Loucy (cell line): ENCODE results near the gene GHDC.
A peak's percentile ranks its signal among the peaks of the same experiment; 100 is the strongest.

Experiments
- H2AFZ ChIP-seq: fragments of 200-600 bp; sonication (generic); 2 replicates; pipeline ENCODE4 v1.6.0; 2016; ENCODE audit warnings: antibody characterized with exemption, mild to moderate bottlenecking, low read length, moderate library complexity
- H3F3A ChIP-seq: fragments of 200-600 bp; 2 replicates; pipeline ENCODE4 v1.6.0; 2016; ENCODE audit warnings: antibody characterized with exemption, low read depth, mild to moderate bottlenecking
- H3K27me3 ChIP-seq: fragments of 200-600 bp; sonication (generic); 2 replicates; pipeline ENCODE4 v1.6.1; 2014; ENCODE audit warnings: low read length, mild to moderate bottlenecking; ENCODE audit not compliant: insufficient read depth, poor library complexity, severe bottlenecking
- H3K36me3 ChIP-seq: fragments of 200-600 bp; sonication (generic); 2 replicates; pipeline ENCODE4 v1.6.1; 2016; ENCODE audit warnings: low read length; ENCODE audit not compliant: insufficient read depth
- H3K4me1 ChIP-seq: fragments of 200-600 bp; sonication (generic); 2 replicates; pipeline ENCODE4 v1.5.1; 2014; ENCODE audit warnings: low read length, mild to moderate bottlenecking; ENCODE audit not compliant: insufficient read depth, poor library complexity, severe bottlenecking
- H3K4me2 ChIP-seq: fragments of 200-600 bp; sonication (generic); 2 replicates; pipeline ENCODE4 v1.6.0; 2014; ENCODE audit warnings: antibody characterized with exemption, low read length, low read depth, mild to moderate bottlenecking; ENCODE audit not compliant: poor library complexity, severe bottlenecking
- H3K4me3 ChIP-seq: fragments of 200-600 bp; sonication (generic); 2 replicates; pipeline ENCODE4 v1.5.1; 2014; ENCODE audit warnings: low read length, mild to moderate bottlenecking, mixed read lengths; ENCODE audit not compliant: poor library complexity, severe bottlenecking
- H3K79me2 ChIP-seq: fragments of 200-600 bp; sonication (generic); 2 replicates; pipeline ENCODE4 v1.6.1; 2014; ENCODE audit warnings: low read length; ENCODE audit not compliant: insufficient read depth
- H3K9ac ChIP-seq: fragments of 200-600 bp; sonication (generic); 2 replicates; pipeline ENCODE4 v1.6.0; 2014; ENCODE audit warnings: mild to moderate bottlenecking, low read depth, low read length, moderate library complexity; ENCODE audit not compliant: poor library complexity, severe bottlenecking
- H3K9me2 ChIP-seq: fragments of 200-600 bp; sonication (generic); replicated peaks from 2 replicates; pipeline ENCODE4 v1.6.1; 2016; ENCODE audit warnings: low read depth, low read length, mixed read lengths
- H3K9me3 ChIP-seq: fragments of 200-600 bp; sonication (generic); 2 replicates; pipeline ENCODE4 v1.6.1; 2014; ENCODE audit warnings: mild to moderate bottlenecking, antibody characterized with exemption, low read length, low read depth; ENCODE audit not compliant: insufficient read depth
- H4K20me1 ChIP-seq: fragments of 200-600 bp; sonication (generic); 2 replicates; pipeline ENCODE4 v1.6.0; 2014; ENCODE audit warnings: antibody characterized with exemption, low read length, mild to moderate bottlenecking; ENCODE audit not compliant: insufficient read depth, poor library complexity, severe bottlenecking
- CTCF ChIP-seq: fragments of 200-600 bp; sonication (generic); conservative IDR thresholded peaks from 2 replicates; pipeline ENCODE4 v1.5.1; 2014; ENCODE audit warnings: mild to moderate bottlenecking, antibody characterized with exemption, low read length
- EZH2phosphoT487 ChIP-seq: fragments of 200-600 bp; IDR thresholded peaks from 2 replicates; pipeline ENCODE4 v1.6.1; 2018; ENCODE audit warnings: antibody characterized with exemption, mild to moderate bottlenecking, moderate library complexity, borderline replicate concordance

The GHDC gene

GRCh38 chr17:42182927-42183734 lies 11.2 kb downstream of the GHDC start:
- Histone ChIP-seq H3K4me3 (peak overlapping the region; percentile 76), H3K4me2 (peak overlapping the region; percentile 84), H3K79me2 (no peaks in the 10 kb centered on the region; the same call in 1 of the 2 replicates), H3K9me2 (no peaks in the 10 kb centered on the region), H2AFZ (peak overlapping the region; percentile 78), H3K4me1 (peaks cover 15% of the 10 kb centered on the region), H3F3A (no peaks in the 10 kb centered on the region), H3K9me3 (no peaks in the 10 kb centered on the region), H4K20me1 (no peaks in the 10 kb centered on the region), H3K9ac (peak overlapping the region; percentile 82), H3K36me3 (no peaks in the 10 kb centered on the region), H3K27me3 (no peaks in the 10 kb centered on the region)
- TF ChIP-seq CTCF (no peak), EZH2phosphoT487 (no peak)

GRCh38 chr17:42181851-42182207 lies 12.5 kb downstream of the GHDC start:
- Histone ChIP-seq H3K9me2 (no peaks in the 10 kb centered on the region), H4K20me1 (no peaks in the 10 kb centered on the region), H3K4me3 (no peak overlapping the region), H3K4me2 (no peak overlapping the region), H3K9me3 (no peaks in the 10 kb centered on the region), H3K79me2 (no peaks in the 10 kb centered on the region; the same call in 1 of the 2 replicates), H3K4me1 (peaks cover 15% of the 10 kb centered on the region), H3F3A (no peaks in the 10 kb centered on the region), H2AFZ (no peak overlapping the region), H3K36me3 (no peaks in the 10 kb centered on the region), H3K27me3 (no peaks in the 10 kb centered on the region), H3K9ac (no peak overlapping the region)
- no peak for TF ChIP-seq CTCF
- TF ChIP-seq EZH2phosphoT487 = no peak

- no peak within 1 kb of the TSS for H3K4me2 ChIP-seq
- H3K4me1 ChIP-seq = peaks cover 15% of the 10 kb centered on the region
- no peak within 1 kb of the TSS for H2AFZ ChIP-seq
- H3K79me2 ChIP-seq = no peaks in the 10 kb centered on the region; the same call in 1 of the 2 replicates
- TF ChIP-seq EZH2phosphoT487 = no peak
- TF ChIP-seq CTCF = peak; percentile 25; the same call in 1 of the 2 replicates
- no peaks in the 10 kb centered on the region for H3F3A ChIP-seq
- no peaks in the 10 kb centered on the region for H3K27me3 ChIP-seq
- no peak within 1 kb of the TSS for H3K4me3 ChIP-seq
- no peaks in the 10 kb centered on the region for H3K9me3 ChIP-seq
- H4K20me1 ChIP-seq = no peaks in the 10 kb centered on the region
- H3K36me3 ChIP-seq = no peaks in the 10 kb centered on the region
- H3K9ac ChIP-seq = no peak within 1 kb of the TSS
- no peaks in the 10 kb centered on the region for H3K9me2 ChIP-seq
Measured at GRCh38 chr17:42180922-42181850, 13.1 kb downstream of the GHDC start, which contains the start of gene KCNH4. KCNH4 (minus strand) TSS chr17:42181142; CDS start chr17:42180945, 197 bp downstream.
